Neuronal stem cell (in vitro differentiated cells): ENCODE data around the gene AVPR2.
A peak's percentile ranks its signal among the peaks of the same experiment; 100 is the strongest.

Source experiments
- DNase-seq: peaks from one replicate; pipeline ENCODE4 v3.0.0-alpha.2; 2013; ENCODE audit warnings: low spot score
- H2AFZ ChIP-seq: one replicate; pipeline ENCODE4 v1.6.1; 2013; ENCODE audit warnings: mild to moderate bottlenecking, low read length, inconsistent platforms
- H2AK5ac ChIP-seq: 2 replicates; pipeline ENCODE4 v1.6.1; 2013; ENCODE audit warnings: low read depth, mild to moderate bottlenecking, inconsistent platforms, low read length, moderate library complexity, mixed read lengths
- H2BK120ac ChIP-seq: 2 replicates; pipeline ENCODE4 v1.6.1; 2013; ENCODE audit warnings: low read depth, mild to moderate bottlenecking, inconsistent platforms, low read length, moderate library complexity, mixed read lengths
- H2BK12ac ChIP-seq: one replicate; pipeline ENCODE4 v1.6.1; 2013; ENCODE audit warnings: low read length, inconsistent platforms
- H2BK15ac ChIP-seq: 2 replicates; pipeline ENCODE4 v1.6.1; 2013; ENCODE audit warnings: mild to moderate bottlenecking, low read length, inconsistent platforms, mixed read lengths
- H2BK5ac ChIP-seq: one replicate; pipeline ENCODE4 v1.6.1; 2013; ENCODE audit warnings: inconsistent platforms, mild to moderate bottlenecking, low read length, moderate library complexity
- H3K14ac ChIP-seq: one replicate; pipeline ENCODE4 v1.6.1; 2013; ENCODE audit warnings: low read length, inconsistent platforms
- H3K18ac ChIP-seq: 2 replicates; pipeline ENCODE4 v1.6.1; 2013; ENCODE audit warnings: low read length, inconsistent platforms
- H3K23ac ChIP-seq: 2 replicates; pipeline ENCODE4 v1.6.1; 2013; ENCODE audit warnings: low read depth, mild to moderate bottlenecking, mixed read lengths, low read length, inconsistent platforms; ENCODE audit not compliant: poor library complexity
- H3K27ac ChIP-seq: replicated peaks from 3 replicates; pipeline ENCODE4 v1.5.1; 2013; ENCODE audit warnings: low read length, inconsistent platforms
- H3K27me3 ChIP-seq, 3 experiments: 2 replicates each; pipeline ENCODE4 v1.6.1; 2013; ENCODE audit warnings: low read length in 3 of 3, mild to moderate bottlenecking in 2 of 3, inconsistent platforms in 1 of 3, low read depth in 1 of 3, mixed read lengths in 1 of 3, moderate library complexity in 1 of 3; ENCODE audit not compliant: control insufficient read depth in 3 of 3, insufficient read depth in 3 of 3
- H3K36me3 ChIP-seq, 2 donors: replicated peaks in 1 of 2; 2 replicates each; pipeline ENCODE4 v1.6.1; 2013; ENCODE audit warnings: low read length in 2 of 2; ENCODE audit not compliant: control insufficient read depth in 2 of 2, insufficient read depth in 2 of 2
- H3K4ac ChIP-seq: 2 replicates; pipeline ENCODE4 v1.6.1; 2013; ENCODE audit warnings: inconsistent platforms, mild to moderate bottlenecking, low read length, moderate library complexity
- H3K4me1 ChIP-seq, 2 donors: 1 replicate in 1 of 2; 2 replicates in 1 of 2; pipeline ENCODE4 v1.6.1; 2013; ENCODE audit warnings: low read length in 2 of 2, low read depth in 1 of 2; ENCODE audit not compliant: control insufficient read depth in 2 of 2, insufficient read depth in 1 of 2
- H3K4me2 ChIP-seq: one replicate; pipeline ENCODE4 v1.6.1; 2013; ENCODE audit warnings: mild to moderate bottlenecking, low read length, inconsistent platforms; ENCODE audit not compliant: insufficient read depth, poor library complexity, severe bottlenecking
- H3K4me3 ChIP-seq, 2 donors: 2 replicates each; pipeline ENCODE4 v1.5.1; 2013; ENCODE audit warnings: low read length in 2 of 2, mild to moderate bottlenecking in 2 of 2, inconsistent platforms in 1 of 2, moderate library complexity in 1 of 2
- H3K79me1 ChIP-seq: one replicate; pipeline ENCODE4 v1.6.1; 2013; ENCODE audit warnings: low read depth, mild to moderate bottlenecking, inconsistent platforms, low read length, moderate library complexity
- H3K9ac ChIP-seq: one replicate; pipeline ENCODE4 v1.6.1; 2013; ENCODE audit warnings: mild to moderate bottlenecking, low read depth, low read length, inconsistent platforms; ENCODE audit not compliant: poor library complexity
- H3K9me3 ChIP-seq, 2 donors: replicated peaks in 1 of 2; 2 replicates each; pipeline versions ENCODE3 to v1.6.1; 2013; ENCODE audit warnings: low read length in 2 of 2, mild to moderate bottlenecking in 2 of 2, inconsistent platforms in 1 of 2, low read depth in 1 of 2, mixed read lengths in 1 of 2, moderate library complexity in 1 of 2; ENCODE audit not compliant: control insufficient read depth in 2 of 2, insufficient read depth in 1 of 2
- H4K8ac ChIP-seq: one replicate; pipeline ENCODE4 v1.6.1; 2013; ENCODE audit warnings: low read depth, mild to moderate bottlenecking, inconsistent platforms, low read length, moderate library complexity
- H4K91ac ChIP-seq: one replicate; pipeline ENCODE4 v1.6.1; 2013; ENCODE audit warnings: low read length, low read depth, mild to moderate bottlenecking, inconsistent platforms; ENCODE audit not compliant: poor library complexity
- WGBS, 2 donors: extraction: QIAGEN DNeasy Blood & Tissue Kit; methylation state at CpG; one replicate each; pipeline ENCODE4 v1.1.7; 2013; ENCODE audit warnings: missing lambda C conversion rate in 2 of 2, mixed read lengths in 1 of 2; ENCODE audit not compliant: insufficient read length in 2 of 2, insufficient replicate concordance in 1 of 2; ENCODE audit errors: extremely low coverage in 2 of 2; 5-methylcytosine and 5-hydroxymethylcytosine counted together

AVPR2 gene

GRCh38 chrX:153944140-153944799, 39.8 kb downstream of the AVPR2 start, which contains the start of gene RENBP:
Gene RENBP (minus strand): TSS chrX:153944643. CDS start chrX:153944610, 33 bp downstream.
- Histone ChIP-seq H3K4me3 (peak within 1 kb of the TSS; percentile 27 to 51), H2BK5ac (no peak within 1 kb of the TSS), H3K4ac (no peak within 1 kb of the TSS), H2BK120ac (no peak within 1 kb of the TSS), H3K27me3 (peaks cover 0 to 13% (median 0%) of the 10 kb centered on the region in 3 experiments), H3K18ac (peak within 1 kb of the TSS; percentile 57), H2AFZ (peak within 1 kb of the TSS; percentile 75), H3K4me1 (peaks cover 9 to 24% of the 10 kb centered on the region in 2 donors), H2BK12ac (peak within 1 kb of the TSS; percentile 84), H3K9ac (no peak within 1 kb of the TSS), H3K27ac (no peak within 1 kb of the TSS), H3K9me3 (no peaks in the 10 kb centered on the region), H3K79me1 (no peaks in the 10 kb centered on the region), H2AK5ac (peak within 1 kb of the TSS; percentile 90), H3K4me2 (peak within 1 kb of the TSS; percentile 14), H3K23ac (no peak within 1 kb of the TSS), H2BK15ac (peak within 1 kb of the TSS; percentile 49), H3K14ac (peak within 1 kb of the TSS; percentile 8), H4K8ac (no peak within 1 kb of the TSS), H3K36me3 (peaks cover 0 to 17% of the 10 kb centered on the region in 2 donors), H4K91ac (no peak within 1 kb of the TSS)
- no CpG with 5 or more reads among the region's 31 CpGs for WGBS, 2 donors
- DNase-seq, result no peak

DNA sequence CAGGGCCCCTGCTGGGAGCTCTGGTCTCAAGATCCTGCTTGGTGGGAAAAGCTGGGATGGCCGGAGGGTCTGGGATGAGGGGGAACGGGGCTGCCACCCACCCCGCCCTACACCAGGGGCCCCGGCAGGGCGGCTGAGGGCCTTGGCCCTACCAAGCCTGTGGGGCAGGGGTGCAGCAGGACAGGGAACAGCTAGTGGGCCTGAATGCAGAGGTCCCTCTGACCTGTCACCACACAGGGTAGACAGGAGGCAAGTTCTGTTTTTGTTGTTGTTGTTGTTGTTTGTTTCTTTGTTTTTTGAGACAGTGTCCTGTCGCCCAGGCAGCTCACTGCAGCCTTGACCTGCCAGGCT, 40.3 kb downstream of the AVPR2 start:
- peaks cover 0 to 8% (median 0%) of the 10 kb centered on the region in 3 experiments for H3K27me3 ChIP-seq

DNA sequence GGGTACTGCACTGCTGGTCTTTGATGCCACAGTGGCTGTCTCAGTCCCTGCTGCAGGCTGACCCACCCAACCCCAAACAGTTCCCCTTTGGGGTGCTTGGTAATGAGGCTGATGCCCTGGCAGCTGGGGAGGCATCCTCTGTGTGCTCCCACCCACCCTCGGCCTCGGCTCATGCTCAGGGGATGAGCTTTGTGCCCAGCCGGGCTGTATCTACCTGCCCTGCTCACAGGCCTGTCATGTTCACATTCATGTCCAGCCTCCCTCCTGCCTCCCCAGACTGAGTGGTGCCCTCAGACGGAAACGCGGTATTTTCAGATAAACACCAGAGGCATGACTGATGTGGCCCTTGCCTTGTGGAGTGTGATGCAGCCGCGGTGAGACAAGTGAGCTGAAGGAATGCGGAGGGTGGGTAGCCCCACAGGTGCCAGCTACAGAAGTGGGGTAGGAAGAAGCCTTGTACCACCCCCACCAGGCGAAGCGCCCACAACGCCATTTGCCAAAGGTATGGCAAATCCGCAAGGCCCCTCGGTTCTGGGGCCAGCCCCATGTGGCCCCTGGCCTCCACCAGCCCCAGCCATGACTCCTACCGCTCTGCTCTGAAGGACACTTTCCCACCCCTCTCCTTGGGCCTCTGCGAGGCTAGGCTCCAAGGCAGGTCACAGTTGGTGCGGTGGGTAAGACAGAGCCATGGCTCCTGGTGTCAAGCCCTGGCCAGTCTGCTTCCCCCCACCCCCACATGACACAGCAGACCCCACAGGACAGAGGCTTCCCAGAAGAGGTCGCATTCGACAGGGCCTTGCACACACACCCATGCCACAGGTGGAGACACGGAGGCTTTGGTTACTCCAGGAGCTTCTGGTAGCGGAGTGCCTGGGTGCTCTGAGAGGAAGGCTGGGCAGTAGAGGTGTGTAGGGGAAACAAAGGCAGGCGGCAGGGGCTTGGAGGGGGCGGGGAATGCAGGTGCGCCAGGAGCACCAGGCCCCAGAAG, 41.8 kb downstream of the AVPR2 start:
- H3K27ac ChIP-seq, result no peak overlapping the region
- no peak overlapping the region for H4K8ac ChIP-seq
- no peak overlapping the region for H2BK12ac ChIP-seq
- H3K27me3 ChIP-seq, result peaks cover 0 to 5% (median 0%) of the 10 kb centered on the region in 3 experiments
- peak overlapping the region; percentile 46 for H2AK5ac ChIP-seq
- H3K4ac ChIP-seq, result no peak overlapping the region
- no peak for DNase-seq
- H3K36me3 ChIP-seq, result peaks cover 10 to 37% of the 10 kb centered on the region in 2 donors
- no peak overlapping the region for H2BK15ac ChIP-seq
- H3K79me1 ChIP-seq, result peaks cover 2% of the 10 kb centered on the region
- no peak overlapping the region for H2BK5ac ChIP-seq
- H3K4me3 ChIP-seq, result no peak overlapping the region
- H3K4me2 ChIP-seq, result no peak overlapping the region
- no peak overlapping the region for H3K14ac ChIP-seq
- H2AFZ ChIP-seq, result no peak overlapping the region
- H3K23ac ChIP-seq, result no peak overlapping the region
- H3K4me1 ChIP-seq, result peaks cover 12 to 25% of the 10 kb centered on the region in 2 donors
- no peak overlapping the region for H3K18ac ChIP-seq
- no CpG with 5 or more reads among the region's 24 CpGs for WGBS, 2 donors
- no peak overlapping the region for H4K91ac ChIP-seq
- H3K9me3 ChIP-seq, result no peaks in the 10 kb centered on the region
- no peak overlapping the region for H2BK120ac ChIP-seq
- H3K9ac ChIP-seq, result no peak overlapping the region

More for the DNA sequence above, 40.3 kb downstream of the AVPR2 start:
- Histone ChIP-seq H3K36me3 (peaks cover 4 to 22% of the 10 kb centered on the region in 2 donors), H4K91ac (no peak overlapping the region), H2BK5ac (no peak overlapping the region), H3K23ac (no peak overlapping the region), H3K9me3 (no peaks in the 10 kb centered on the region), H2BK12ac (no peak overlapping the region), H3K27ac (no peak overlapping the region), H3K4ac (no peak overlapping the region), H3K4me1 (peaks cover 12 to 27% of the 10 kb centered on the region in 2 donors), H3K79me1 (no peaks in the 10 kb centered on the region), H3K4me3 (no peak overlapping the region), H3K4me2 (no peak overlapping the region), H4K8ac (no peak overlapping the region), H2BK120ac (no peak overlapping the region), H3K18ac (no peak overlapping the region), H2BK15ac (no peak overlapping the region), H3K9ac (no peak overlapping the region), H2AK5ac (no peak overlapping the region), H2AFZ (peak overlapping the region; percentile 75), H3K14ac (no peak overlapping the region)
- DNase-seq, result no peak
- no CpG with 5 or more reads among the region's 6 CpGs for WGBS, 2 donors
